ENCODE data around the gene MAB21L1. TPM values are rescaled to one million over a fixed set of nuclear protein-coding genes. Genes with fewer than 3 reads are reported as not detected.

MAB21L1 gene
- polyA plus RNA-seq, 1 experiment, result 0.02 TPM

DNA sequence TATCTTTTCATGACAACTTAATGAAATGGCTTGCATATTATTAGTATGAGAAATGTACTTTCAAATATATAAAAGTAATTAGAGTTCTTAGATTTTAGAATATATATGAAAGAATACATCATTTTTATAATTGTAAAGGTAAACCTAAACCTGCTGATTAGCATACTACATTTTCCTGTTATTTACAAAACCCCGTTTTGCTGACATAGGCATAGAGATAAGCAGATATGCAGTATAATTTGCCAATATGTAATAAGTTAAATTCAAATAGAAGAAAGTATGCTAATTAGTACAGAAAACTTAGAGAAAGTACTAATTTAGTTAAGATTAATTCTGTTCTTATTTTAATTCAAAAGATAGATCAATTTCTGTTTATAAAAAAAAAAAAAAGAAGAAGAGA is 21.5 kb downstream of the MAB21L1 start:
- H3K27me3 ChIP-seq (ENCODE audit: control insufficient read depth, insufficient read depth, low read length), result no peaks in the 10 kb centered on the region
- POLR2A ChIA-PET, result no interaction called here
- H3K4me3 ChIP-seq (ENCODE audit: low read depth, low read length), result no peak overlapping the region
- TF ChIP-seq, protein P1, sequence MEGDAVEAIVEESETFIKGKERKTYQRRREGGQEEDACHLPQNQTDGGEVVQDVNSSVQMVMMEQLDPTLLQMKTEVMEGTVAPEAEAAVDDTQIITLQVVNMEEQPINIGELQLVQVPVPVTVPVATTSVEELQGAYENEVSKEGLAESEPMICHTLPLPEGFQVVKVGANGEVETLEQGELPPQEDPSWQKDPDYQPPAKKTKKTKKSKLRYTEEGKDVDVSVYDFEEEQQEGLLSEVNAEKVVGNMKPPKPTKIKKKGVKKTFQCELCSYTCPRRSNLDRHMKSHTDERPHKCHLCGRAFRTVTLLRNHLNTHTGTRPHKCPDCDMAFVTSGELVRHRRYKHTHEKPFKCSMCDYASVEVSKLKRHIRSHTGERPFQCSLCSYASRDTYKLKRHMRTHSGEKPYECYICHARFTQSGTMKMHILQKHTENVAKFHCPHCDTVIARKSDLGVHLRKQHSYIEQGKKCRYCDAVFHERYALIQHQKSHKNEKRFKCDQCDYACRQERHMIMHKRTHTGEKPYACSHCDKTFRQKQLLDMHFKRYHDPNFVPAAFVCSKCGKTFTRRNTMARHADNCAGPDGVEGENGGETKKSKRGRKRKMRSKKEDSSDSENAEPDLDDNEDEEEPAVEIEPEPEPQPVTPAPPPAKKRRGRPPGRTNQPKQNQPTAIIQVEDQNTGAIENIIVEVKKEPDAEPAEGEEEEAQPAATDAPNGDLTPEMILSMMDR (IDR thresholded peaks at IDR 0.05; ENCODE audit: low read depth, low read length), result no peak
- no peaks in the 10 kb centered on the region for H3K9me3 ChIP-seq (ENCODE audit: control insufficient read depth, insufficient read depth, low read length)
- DNase-seq (ENCODE audit: low read depth, low spot score), result no peak
- no peak overlapping the region for H3K27ac ChIP-seq (ENCODE audit: low read depth, low read length)
- CTCF ChIA-PET, result no interaction called here

DNA sequence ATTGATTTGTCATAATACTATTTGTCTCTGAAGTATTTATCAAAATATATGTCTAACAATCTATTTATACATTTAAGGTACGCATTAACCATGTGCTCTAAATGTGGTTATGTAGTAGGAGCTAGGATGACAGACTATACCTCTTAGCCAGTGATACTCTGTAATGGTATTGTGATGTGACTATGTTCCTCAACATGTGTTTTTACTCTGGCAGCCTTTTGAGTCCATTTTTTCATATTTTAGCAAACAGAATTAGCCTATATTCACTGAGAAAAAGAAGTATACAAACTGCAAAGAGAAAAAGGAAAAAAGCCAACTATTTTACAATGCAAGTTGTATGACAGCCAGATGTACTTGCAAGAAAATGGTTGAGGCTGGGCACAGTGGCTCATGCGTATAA is 26.7 kb downstream of the MAB21L1 start:
- no peaks in the 10 kb centered on the region for H3K9me3 ChIP-seq (ENCODE audit: control insufficient read depth, insufficient read depth, low read length)
- POLR2A ChIA-PET, result interaction anchor here (0.6 kb wide), 1 partner anchor 11 kb away, joined by 3 read pairs; no protein-coding TSS in a partner anchor
- TF ChIP-seq, protein P1 (IDR thresholded peaks at IDR 0.05; ENCODE audit: low read depth, low read length), result no peak
- no peak overlapping the region for H3K27ac ChIP-seq (ENCODE audit: low read depth, low read length)
- H3K4me3 ChIP-seq (ENCODE audit: low read depth, low read length), result no peak overlapping the region
- CTCF ChIA-PET, result no interaction called here
- H3K27me3 ChIP-seq (ENCODE audit: control insufficient read depth, insufficient read depth, low read length), result no peaks in the 10 kb centered on the region
- DNase-seq (ENCODE audit: low read depth, low spot score), result no peak

DNA sequence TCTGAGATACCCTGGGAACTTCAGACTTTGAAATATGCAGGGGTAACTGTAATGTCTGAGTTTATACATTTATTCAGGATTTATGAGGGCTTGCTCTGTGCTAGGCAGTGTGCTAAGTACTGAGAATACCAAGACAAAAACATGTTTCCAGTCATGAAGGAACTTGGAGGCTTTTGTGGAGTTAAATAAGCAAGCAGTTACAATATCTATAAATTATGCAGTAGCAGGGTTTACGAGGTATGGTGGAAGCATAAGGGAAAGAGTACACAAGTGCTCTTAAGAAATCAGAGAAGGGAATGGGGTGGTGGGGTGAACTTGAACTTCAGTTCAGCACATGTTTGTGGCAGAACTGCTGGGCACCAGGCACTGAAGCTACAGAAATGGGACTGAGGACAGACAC is 28.0 kb downstream of the MAB21L1 start:
- TF ChIP-seq, protein P1 (IDR thresholded peaks at IDR 0.05; ENCODE audit: low read depth, low read length), result no peak
- no peaks in the 10 kb centered on the region for H3K9me3 ChIP-seq (ENCODE audit: control insufficient read depth, insufficient read depth, low read length)
- no peak overlapping the region for H3K4me3 ChIP-seq (ENCODE audit: low read depth, low read length)
- ChIA-PET CTCF (no interaction called here), POLR2A (no interaction called here)
- no peak for DNase-seq (ENCODE audit: low read depth, low spot score)
- H3K27me3 ChIP-seq (ENCODE audit: control insufficient read depth, insufficient read depth, low read length), result no peaks in the 10 kb centered on the region
- H3K27ac ChIP-seq (ENCODE audit: low read depth, low read length), result no peak overlapping the region
